ENCODE results near the gene C17orf113. TPM values are rescaled to one million over a fixed set of nuclear protein-coding genes. Genes with fewer than 3 reads are reported as not detected.

Gene C17orf113
- total and polyA plus RNA-seq, 2 of the 13 experiments (the other 11 are each of a cell fraction or from before 2014, with no cell fraction given), result 0.87 to 1.1 TPM

DNA sequence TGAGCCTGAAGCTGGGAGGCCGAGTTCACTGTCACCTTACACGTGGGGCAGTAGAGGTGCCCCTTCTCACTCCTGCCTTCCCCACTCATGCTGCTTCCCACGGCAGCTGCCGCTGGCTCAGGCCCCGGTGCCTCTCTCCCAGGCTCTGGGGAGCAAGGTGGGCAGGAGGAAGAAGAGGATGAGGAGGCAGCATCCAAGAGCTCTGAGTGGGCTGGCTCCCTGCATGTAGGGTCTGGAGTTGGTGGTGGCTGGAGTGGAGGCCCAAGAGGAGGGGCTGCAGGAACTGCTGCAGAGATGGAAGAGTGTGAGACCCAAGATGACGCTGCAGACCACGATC lies 21.6 kb downstream of the C17orf113 start (continued):
- TF ChIP-seq, protein P1, sequence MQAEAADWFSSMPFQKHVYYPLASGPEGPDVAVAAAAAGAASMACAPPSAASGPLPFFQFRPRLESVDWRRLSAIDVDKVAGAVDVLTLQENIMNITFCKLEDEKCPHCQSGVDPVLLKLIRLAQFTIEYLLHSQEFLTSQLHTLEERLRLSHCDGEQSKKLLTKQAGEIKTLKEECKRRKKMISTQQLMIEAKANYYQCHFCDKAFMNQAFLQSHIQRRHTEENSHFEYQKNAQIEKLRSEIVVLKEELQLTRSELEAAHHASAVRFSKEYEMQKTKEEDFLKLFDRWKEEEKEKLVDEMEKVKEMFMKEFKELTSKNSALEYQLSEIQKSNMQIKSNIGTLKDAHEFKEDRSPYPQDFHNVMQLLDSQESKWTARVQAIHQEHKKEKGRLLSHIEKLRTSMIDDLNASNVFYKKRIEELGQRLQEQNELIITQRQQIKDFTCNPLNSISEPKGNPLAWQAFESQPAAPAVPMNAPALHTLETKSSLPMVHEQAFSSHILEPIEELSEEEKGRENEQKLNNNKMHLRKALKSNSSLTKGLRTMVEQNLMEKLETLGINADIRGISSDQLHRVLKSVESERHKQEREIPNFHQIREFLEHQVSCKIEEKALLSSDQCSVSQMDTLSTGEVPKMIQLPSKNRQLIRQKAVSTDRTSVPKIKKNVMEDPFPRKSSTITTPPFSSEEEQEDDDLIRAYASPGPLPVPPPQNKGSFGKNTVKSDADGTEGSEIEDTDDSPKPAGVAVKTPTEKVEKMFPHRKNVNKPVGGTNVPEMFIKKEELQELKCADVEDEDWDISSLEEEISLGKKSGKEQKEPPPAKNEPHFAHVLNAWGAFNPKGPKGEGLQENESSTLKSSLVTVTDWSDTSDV (CRISPR knock-in tag; IDR thresholded peaks at IDR 0.05), result no peak
- no peak for TF ChIP-seq CHD2 (IDR thresholded peaks at IDR 0.05; ENCODE audit: low read depth, low read length)
- TF ChIP-seq YEATS2 (CRISPR knock-in tag; IDR thresholded peaks at IDR 0.05; ENCODE audit: borderline replicate concordance), result 0 out of 2 replicates have a peak, but pooled peaks have one; percentile 16
- no peak for TF ChIP-seq ZNF550 (CRISPR knock-in tag; IDR thresholded peaks at IDR 0.05; ENCODE audit: borderline replicate concordance)
- no peak for TF ChIP-seq ZNF570 (CRISPR knock-in tag; IDR thresholded peaks at IDR 0.05; ENCODE audit: borderline replicate concordance)
- no peak for TF ChIP-seq ZNF776 (CRISPR knock-in tag; IDR thresholded peaks at IDR 0.05)
- TF ChIP-seq RXRB (CRISPR knock-in tag; IDR thresholded peaks at IDR 0.05; ENCODE audit: borderline replicate concordance), result no peak
- no peak for TF ChIP-seq MATR3 (CRISPR knock-in tag; IDR thresholded peaks at IDR 0.05)
- TF ChIP-seq MEIS1 (CRISPR knock-in tag; IDR thresholded peaks at IDR 0.05; ENCODE audit: borderline replicate concordance), result no peak
- TF ChIP-seq, protein P2, sequence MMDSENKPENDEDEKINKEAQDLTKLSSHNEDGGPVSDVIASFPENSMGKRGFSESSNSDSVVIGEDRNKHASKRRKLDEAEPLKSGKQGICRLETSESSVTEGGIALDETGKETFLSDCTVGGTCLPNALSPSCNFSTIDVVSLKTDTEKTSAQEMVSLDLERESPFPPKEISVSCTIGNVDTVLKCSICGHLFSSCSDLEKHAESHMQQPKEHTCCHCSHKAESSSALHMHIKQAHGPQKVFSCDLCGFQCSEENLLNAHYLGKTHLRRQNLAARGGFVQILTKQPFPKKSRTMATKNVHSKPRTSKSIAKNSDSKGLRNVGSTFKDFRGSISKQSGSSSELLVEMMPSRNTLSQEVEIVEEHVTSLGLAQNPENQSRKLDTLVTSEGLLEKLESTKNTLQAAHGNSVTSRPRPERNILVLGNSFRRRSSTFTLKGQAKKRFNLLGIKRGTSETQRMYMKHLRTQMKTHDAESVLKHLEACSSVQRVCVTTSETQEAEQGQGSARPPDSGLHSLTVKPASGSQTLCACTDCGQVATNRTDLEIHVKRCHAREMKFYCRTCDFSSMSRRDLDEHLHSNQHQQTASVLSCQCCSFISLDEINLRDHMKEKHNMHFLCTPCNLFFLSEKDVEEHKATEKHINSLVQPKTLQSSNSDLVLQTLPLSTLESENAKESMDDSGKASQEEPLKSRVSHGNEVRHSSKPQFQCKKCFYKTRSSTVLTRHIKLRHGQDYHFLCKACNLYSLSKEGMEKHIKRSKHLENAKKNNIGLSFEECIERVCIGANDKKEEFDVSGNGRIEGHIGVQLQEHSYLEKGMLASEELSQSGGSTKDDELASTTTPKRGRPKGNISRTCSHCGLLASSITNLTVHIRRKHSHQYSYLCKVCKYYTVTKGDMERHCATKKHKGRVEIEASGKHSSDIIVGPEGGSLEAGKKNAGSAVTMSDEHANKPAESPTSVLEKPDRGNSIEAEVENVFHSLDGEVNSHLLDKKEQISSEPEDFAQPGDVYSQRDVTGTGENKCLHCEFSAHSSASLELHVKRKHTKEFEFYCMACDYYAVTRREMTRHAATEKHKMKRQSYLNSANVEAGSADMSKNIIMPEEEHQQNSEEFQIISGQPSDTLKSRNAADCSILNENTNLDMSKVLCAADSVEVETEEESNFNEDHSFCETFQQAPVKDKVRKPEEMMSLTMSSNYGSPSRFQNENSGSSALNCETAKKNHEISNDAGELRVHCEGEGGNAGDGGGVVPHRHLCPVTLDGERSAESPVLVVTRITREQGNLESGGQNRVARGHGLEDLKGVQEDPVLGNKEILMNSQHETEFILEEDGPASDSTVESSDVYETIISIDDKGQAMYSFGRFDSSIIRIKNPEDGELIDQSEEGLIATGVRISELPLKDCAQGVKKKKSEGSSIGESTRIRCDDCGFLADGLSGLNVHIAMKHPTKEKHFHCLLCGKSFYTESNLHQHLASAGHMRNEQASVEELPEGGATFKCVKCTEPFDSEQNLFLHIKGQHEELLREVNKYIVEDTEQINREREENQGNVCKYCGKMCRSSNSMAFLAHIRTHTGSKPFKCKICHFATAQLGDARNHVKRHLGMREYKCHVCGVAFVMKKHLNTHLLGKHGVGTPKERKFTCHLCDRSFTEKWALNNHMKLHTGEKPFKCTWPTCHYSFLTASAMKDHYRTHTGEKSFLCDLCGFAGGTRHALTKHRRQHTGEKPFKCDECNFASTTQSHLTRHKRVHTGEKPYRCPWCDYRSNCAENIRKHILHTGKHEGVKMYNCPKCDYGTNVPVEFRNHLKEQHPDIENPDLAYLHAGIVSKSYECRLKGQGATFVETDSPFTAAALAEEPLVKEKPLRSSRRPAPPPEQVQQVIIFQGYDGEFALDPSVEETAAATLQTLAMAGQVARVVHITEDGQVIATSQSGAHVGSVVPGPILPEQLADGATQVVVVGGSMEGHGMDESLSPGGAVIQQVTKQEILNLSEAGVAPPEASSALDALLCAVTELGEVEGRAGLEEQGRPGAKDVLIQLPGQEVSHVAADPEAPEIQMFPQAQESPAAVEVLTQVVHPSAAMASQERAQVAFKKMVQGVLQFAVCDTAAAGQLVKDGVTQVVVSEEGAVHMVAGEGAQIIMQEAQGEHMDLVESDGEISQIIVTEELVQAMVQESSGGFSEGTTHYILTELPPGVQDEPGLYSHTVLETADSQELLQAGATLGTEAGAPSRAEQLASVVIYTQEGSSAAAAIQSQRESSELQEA (CRISPR knock-in tag; IDR thresholded peaks at IDR 0.05; ENCODE audit: not compliant biosample characterization), result no peak
- no peak for TF ChIP-seq SIN3A (IDR thresholded peaks at IDR 0.05; ENCODE audit: borderline replicate concordance, low read depth, low read length)
- no peak for TF ChIP-seq HMG20B (CRISPR knock-in tag; conservative IDR thresholded peaks at IDR 0.05)
- peak; percentile 8; the same call in 1 of the 2 replicates for TF ChIP-seq PHF8 (CRISPR knock-in tag; IDR thresholded peaks at IDR 0.05)

All from HepG2 (cell line).